Measurements from ENCODE around the gene SSH2.
"Not testable (repeated sequence)": the region's sequence is repeated elsewhere in the genome, so short reads cannot be mapped to it uniquely, and the experiment has no call there.

The SSH2 gene

DNA sequence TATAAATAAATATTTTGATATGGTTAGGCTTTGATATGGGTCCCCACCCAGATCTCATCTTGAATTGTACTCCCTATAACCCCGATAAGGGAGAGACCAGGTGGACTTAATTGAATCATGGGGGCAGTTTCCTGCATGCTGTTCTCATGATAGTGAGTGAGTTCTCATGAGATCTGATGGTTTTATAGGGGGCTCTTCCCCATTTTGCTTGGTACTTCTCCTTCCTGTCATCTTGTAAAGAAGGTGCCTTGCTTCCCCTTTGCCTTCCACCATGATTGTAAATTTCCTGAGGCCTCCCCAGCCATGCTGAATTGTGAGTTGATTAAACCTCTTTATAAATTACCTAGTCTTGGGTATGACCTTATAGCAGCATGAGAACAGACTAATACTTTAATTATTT is 55.7 kb downstream of the SSH2 start:
- not testable (repeated sequence) for DNase-seq

DNA sequence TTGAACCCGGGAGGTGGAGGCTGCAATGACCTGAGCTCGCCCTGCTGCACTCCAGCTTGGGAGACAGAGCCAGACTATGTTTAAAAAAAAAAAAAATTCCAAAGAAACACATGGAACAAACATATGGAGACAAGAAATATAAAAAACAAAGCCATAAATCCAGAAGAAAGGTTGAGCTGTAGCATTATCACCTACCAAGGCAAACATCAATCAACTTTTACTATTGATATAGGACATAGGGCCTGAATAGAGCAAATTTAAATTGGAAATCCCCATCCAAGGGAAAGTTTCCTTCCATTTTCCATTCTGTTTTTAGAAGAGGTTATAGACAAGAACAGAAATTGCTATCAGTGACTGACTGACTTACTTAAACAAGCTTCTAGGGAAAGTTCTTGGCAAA is 56.6 kb downstream of the SSH2 start:
- no peak for DNase-seq

DNA sequence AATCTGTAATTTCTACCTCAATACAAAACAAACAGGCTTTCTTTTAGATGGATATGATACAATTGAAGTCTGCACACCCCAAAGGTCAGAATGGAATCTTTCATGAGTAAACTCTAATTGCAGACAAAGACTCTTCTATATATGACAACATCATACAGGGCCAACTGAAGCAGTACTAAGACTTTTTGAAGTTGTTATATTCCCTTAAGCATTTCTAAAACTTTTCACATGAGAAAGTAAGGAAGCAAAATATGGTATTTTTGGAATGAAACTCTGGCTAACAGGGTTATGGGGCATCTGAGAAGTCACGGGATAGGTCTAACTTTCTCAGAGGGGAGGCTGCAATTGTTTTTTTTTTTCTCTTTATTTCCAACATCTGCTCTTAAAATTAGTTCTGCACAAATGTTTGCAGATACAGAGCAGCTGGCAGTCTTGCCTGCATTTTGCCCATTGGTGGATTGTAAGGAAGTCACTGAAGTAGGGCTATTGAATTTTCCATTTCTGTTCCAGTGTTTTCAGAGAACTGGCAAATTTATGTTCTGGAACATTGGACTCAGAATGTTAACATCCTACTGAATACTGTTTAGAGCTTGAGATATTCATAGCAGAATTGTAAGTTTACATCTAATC is 59.1 kb downstream of the SSH2 start:
- no peak for DNase-seq

DNA sequence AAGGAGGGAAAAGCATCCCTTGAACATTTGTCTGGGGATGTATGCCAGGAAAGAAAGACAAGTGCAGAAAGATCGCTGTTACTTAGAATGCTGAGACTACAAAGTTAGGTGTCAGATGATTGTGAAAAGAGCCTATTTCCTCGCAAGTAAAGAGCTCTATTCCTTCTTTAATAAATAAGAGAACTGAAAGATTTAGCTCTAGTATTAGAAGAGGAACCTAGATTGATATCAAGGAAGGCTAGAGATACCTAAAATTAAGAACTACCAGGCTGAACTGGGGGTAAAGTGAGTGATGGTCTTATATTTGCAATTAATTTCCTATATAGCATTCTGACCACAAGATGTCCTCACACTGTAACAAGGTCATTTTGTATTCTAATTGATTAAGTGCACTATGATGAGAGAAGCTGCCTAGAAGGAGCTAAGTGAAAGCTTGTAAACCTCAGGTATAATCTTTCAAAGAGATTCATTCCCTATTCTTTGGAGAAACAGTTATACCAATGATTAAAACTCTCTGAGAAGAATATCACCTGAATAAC is 62.3 kb downstream of the SSH2 start:
- DNase-seq, result no peak

DNA sequence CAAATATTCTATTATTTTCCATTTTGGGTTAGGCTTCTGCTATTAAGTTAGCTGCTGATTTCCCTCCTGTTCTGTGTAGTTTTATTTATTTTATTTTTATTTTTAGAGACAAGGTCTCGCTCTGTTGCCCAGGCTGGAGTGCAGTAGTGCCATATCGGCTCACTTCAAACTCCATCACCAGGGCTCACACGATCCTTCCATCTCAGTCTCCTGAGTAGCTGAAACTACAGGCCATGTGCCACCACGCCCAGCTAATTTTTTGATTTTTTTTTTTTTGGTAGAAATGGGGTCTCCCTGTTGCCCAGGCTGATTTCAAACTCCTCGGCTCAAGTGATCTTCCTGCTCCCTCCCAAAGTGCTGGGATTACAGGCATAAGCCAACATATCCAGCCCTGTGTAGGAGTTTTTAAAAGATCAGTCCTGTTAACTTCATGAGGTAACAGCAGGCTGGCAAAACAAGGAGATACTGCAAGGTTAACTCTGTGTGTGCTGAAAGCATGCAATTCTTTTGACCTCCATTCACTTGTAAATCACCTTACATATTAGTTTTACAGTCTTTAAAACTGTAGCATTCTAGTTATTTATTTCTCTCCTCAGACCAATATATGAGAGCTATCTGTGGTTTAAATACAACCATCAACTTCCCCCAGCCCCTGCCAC is 63.2 kb downstream of the SSH2 start:
- DNase-seq, result no peak

DNA sequence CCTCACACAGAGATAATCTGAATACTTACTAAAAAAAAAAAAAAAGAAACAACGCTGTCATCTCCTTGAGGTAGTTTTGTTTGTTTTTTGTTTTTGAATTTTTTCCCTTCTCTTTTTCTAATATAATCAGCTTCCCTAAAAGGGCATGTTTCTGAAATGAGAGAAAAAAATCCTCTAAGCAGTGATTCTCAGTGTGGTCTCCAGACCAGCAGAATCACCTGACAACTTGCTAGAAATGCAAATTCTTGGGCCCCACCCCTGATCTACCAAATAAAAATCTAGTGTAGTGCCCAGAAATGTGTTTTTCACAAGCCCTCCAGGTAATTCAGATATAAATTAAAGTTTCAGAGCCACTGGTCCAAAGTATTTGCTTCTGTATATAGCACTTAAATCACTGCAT is 65.4 kb downstream of the SSH2 start:
- DNase-seq, result no peak

DNA sequence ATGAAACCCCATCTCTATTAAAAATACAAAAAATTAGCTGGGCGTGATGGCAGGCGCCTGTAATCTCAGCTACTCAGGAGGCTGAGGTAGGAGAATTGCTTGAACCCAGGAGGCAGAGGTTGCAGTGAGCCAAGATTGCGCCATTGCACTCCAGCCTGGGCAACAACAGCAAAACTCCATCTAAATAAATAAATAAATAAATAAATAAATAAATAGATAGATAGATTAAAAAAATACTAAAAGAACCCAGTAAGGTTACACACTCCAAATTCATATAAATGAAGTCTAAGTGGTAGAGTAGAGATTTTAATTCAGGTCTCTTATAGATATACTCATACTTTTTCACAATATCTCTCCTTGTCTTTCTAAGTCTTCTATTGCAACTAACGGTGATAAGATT is 65.9 kb downstream of the SSH2 start:
- DNase-seq, result not testable (repeated sequence)

DNA sequence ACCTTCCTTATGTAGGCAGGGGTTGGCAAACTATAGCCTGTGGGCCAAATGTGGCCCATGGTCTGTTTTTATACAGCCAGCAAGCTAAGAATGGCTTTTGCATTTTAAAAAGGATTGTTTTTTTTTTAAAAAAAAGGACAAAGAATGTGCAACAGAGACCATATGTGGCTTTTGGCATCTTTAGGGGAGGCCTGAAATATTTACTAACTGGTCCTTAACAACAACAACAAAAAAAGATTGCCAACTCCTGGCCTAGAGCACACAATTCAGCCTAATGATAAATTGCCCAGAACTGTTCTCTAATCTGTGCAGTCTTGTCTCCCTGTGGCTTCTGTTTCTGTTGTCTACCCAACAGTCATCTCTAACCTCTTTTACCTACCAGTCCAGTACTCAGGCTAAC is 67.1 kb downstream of the SSH2 start:
- DNase-seq, result no peak

DNA sequence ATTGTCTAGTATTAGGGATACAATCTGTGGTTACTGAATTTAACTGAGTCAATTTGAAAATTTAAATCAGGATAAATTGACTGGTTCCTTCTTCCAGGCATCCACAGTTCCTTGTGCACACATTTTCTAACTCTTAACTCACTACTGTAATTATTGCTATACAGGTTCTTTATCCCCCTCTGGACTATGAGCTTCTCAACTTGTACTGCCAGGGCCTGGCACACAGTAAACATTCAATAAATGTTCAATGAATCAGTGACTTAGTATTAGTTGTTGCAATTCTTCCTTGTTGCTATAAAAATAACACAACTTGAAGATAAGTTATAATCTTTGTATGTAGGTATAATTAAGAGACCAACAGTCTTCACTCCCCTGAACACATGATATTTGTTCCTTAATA is 67.9 kb downstream of the SSH2 start:
- DNase-seq, result no peak

DNA sequence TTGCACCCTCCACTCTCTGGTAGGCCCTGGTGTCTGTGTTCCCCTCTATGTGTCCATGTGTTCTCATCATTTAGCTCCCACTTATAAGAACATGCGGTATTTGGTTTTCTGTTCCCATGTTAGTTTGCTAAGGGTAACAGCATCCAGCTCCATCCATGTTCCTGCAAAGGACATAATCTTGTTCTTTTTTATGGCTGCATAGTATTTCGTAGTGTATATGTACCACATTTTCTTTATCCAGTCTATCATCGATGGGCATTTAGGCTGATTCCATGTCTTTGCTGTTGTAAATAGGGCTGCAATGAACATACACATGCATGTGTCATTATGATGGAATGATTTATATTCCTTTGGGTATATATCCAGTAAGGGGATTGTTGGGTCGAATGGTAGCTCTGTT is 70.6 kb downstream of the SSH2 start:
- not testable (repeated sequence) for DNase-seq

DNA sequence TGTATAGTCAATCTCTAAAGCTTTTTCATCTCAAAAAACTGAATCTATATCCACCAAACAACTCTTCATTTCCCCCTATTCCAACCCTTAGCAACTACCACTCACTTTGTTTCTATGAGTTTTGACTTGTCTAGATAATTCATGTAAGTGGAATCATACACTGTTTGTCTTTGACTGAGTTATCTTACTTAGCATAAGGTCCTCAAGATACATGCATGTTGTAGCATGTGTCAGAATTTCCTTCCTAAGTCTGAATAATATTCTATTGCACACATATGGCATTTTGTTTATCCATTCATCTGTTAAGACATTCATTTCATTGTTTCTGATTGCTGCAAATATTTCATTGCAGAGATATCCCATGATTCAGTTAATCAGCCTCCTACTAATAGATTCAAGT is 72.2 kb downstream of the SSH2 start:
- DNase-seq, result no peak

DNA sequence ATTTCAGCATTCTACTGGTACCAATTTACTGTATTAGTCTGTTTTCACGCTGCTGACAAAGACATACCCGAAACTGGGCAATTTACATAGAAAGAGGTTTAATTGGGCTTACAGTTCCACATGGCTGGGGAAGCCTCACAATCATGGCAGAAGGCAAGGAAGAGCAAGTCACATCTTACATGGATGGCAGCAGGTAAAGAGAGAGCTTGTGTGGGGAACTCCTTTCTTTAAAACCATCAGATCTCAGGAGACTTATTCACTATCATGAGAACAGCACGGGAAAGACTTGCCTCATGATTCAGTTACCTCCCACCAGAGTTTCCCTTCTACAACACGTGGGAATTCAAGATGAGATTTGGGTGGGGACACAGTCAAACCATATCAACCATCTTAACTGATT is 72.9 kb downstream of the SSH2 start:
- DNase-seq, result not testable (repeated sequence)

DNA sequence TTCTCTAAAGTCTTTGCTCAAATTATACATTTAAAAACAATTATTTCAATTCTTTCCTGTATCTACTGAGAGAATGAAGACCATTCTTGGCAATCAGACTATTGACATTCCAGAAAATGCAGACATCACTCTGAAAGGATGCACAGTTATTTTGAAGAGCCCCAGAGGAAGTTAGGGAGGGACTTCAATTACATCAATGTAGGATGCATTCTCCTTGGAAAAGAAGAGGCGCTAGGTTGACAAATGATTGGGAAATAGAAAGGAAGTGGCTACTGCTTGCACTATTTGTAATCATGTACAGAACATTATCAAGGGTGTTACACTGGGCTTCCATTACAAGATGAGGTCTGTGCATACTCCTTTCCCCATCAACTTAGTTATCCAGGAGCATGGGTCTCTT is 74.3 kb downstream of the SSH2 start:
- DNase-seq, result no peak

DNA sequence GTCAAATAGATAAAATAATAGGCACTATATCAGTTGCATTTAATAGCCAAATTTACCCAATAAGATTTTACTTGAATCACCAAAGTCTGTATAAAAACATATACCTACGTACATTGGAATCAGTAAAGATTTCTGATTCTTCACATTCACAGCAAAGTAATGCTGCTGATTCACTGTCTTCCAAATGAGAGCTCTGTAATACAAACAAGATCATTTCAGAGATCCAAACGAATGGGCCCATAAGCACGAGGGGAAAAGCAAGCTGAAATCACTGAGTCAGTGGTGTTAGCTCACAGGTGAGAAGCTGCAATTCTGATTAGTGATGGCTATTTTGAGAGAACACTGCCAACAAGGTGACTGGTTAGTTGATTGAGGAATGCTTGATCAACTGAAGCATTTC is 81.3 kb downstream of the SSH2 start:
- DNase-seq, result no peak

DNA sequence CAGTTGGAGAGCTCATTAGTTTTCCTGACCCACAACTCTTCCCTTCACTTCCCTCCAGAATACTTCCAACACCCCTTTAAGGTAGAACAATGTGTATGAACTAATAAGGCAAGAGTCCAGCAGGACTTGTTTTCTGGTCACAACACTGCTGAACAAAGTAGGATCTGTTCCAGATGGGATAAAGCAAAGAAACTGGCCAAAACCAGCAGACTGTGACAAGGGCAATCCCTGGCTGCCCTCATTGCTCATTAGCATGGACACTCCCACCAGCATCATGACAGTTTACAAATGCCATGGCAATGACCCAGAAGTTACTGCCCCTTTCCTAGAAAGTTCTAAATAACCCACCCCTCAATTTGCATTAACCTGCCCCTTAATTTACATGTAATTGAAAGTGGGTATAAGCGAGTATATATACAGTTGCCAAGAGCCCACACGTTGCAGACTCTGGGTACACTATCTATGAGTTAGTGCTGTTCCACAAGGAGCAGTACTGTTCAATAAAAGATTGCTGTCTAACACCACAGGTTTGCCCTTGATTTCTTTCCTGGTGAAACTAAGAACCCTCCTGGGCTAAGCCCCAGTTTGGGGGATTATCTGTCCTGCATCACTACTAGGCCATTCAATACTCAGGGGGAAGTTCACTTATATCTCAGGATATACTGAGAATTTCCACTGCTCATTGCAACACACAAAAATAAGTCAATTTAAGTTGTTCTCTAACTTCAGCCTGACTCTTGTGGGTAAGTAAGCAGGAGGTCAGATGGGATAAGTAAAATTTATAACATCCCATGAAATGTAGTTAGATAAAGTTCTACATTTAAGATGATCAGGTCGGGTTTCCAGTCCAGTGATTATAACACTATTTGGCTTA is 82.3 kb downstream of the SSH2 start:
- DNase-seq, result no peak

DNA sequence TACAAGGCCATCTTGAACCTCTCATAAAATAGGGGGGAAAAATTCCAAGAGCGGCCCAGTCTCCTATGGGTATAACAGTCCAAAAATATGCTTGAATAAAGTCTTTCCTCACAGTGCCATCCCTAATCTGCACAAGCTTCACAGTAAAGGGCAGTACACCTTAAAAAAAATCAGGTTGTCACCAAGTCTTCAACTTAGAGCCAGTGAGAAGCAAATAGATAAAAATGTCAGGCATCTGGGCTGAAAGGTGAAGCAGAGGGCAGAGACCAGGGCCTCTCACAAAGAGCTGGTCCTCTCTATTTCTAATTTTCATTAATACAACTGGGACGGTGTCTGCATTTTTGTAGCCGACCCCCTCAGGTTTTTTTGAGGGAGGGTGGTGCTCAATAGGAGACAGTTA is 82.9 kb downstream of the SSH2 start:
- no peak for DNase-seq

DNA sequence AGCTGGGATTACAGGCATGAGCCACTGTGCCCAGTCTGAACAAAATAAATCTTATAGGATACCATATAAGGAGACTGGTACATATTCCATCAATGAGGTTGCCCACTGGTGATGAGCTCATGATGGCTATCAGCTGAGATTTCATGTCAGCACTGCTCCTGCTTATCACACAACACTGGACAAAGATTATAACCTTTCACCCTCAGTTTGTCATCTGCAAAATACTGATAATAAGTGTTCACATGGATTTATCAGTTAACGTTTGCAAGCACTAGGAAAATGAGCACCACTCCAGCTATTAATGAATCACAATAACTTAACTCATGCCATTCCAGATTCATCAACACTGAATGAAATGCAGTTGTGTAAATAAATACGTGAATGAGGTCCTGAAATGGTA is 83.7 kb downstream of the SSH2 start:
- no peak for DNase-seq

DNA sequence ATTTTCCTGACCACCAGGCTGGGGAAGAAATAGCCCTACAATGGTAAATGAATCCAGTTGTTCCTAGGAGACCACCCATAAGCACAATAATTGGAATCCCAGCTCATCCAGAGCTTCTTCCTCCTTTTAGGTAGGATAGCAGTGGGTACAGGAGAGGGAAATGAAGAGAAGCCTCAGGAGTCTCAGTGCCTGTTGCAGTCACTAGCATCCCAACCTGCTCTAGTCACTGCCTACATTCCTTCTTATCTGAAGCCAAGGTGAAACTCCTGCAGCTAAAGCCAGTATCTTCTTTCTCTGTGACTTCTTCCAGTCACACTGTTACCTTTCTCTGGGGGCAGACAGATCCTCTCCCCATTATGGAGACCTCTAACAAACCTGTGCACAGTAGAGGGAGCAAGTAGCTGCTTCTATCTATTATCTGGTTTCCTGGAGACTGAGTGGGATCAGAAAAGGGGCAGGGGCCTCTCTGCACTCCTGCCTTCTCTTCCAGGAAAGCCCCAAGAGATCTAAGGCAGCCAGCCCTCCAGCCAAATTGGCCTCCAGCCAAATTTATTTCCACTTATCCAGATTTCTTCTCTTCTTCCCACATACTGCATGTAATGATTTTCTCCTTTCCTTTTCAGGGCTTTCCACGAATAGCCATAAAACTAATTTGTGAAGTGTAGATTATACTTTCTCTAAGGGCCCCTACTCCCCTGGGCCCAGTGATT is 85.5 kb downstream of the SSH2 start:
- DNase-seq, result no peak

DNA sequence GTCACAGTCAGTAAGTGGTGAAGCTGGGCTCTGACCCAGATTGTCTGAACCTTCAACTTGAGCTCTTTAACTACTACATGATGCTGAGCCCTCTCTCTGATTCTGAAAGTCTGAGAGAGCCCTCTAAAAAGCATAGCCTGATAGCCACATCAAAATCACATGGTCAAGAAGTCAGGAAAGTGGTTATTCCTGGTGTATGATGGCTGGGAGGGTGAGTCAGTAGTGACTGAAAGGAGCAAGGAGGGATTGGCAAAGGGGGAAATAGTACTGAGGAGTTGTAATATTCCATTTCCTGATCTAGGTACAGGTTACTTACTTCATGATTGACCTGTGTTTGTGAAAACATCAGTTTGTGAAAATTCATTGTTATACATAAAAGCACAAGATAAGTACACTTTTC is 89.1 kb downstream of the SSH2 start:
- no peak for DNase-seq

DNA sequence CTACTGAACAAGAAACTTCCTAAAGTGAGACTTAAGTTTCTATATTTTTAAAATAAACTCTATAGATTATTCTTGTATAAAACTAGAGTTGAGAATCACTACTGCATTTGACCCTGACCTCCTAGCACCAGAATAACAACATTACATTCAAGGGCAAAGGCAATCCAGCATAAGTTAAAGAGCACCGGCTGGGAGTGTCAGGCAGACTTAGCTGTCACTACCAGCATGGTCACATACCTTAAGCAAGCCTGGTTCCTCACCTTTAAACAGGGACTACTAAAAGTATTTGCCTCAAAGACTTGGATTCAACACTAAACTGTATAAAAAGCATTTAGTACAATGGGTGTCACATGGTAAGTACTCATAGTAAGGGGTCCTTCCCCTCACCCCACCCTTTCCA is 90.4 kb downstream of the SSH2 start:
- no peak for DNase-seq

DNA sequence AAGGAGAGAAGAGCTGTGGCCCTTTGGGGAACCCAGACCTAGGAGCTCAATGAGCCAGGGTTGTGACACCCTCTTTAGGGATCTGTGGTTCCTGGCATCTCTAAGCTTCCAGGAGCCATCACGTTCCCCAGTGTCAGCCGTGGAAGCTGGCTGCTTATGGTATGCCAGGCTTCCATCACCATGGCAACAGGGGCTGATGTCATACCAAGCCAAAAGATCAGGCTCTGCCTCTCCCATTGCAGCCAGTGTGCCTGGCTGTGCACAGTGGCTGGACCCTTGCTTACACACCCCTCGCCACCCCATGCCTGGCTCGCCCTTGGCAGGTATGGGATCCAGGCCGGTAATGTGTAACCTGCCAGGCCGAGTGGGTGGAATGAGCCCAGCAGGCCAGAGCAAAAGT is 91.1 kb downstream of the SSH2 start:
- DNase-seq, result no peak

DNA sequence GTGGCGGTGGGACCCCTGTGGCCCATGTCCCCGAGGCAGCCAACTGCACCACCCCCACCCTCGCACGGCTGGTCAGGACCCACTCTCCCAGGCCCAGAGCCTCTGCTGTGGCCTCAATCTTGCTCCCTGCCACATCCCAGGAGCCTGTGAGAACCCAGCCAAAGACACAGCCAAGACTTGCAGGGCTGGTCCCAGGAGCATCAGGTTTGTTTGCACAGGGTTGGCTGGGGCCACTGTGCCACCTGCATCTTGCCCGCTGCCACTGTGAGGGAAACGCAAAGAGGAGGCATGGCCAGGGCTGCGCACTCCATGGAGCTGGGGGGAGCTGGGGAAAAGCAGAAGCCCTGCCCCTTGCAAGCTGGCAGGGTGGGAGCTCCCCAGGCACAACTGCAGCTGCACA is 92.5 kb downstream of the SSH2 start:
- no peak for DNase-seq

DNA sequence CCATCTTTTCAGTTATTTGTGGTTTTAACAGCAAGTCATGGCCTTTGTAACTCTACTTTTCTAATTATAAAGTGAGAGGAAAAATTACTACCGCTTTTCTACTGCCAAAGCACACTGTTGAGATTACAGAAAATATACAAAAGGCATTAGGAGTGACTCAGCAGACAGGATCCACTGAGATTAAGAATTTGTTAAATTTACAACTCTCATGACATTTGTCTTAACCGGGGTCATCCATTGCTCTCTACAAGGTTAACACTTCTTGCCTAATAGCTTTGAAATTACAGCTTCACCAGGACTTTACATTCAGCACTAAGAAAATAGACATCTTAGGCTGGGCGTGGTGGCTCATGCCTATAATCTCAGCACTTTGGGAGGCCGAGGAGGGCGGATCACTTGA is 93.4 kb downstream of the SSH2 start:
- DNase-seq, result no peak
